Measurements from ENCODE around the gene CORO2A.

Gene CORO2A

DNA sequence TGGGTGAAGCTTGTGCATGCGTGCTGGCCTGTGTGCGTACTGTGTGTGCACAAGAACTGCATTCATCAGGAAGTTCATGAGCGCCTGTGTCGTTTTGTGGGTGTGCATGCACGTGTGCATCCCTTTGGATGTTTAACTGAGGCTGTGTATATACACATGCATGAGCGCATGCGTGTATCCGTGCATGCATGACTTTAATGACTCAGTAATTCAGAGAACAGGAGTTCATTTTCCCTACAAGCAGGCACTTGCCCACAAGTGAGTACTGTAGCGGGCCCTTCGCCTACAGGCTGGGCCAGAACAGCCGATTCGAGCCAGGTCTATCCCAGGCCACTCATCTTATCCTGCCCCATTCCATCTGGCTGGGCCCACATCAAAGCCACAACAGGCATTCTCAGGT, 29.8 kb downstream of the CORO2A start:
- DNase-seq, result no peak

DNA sequence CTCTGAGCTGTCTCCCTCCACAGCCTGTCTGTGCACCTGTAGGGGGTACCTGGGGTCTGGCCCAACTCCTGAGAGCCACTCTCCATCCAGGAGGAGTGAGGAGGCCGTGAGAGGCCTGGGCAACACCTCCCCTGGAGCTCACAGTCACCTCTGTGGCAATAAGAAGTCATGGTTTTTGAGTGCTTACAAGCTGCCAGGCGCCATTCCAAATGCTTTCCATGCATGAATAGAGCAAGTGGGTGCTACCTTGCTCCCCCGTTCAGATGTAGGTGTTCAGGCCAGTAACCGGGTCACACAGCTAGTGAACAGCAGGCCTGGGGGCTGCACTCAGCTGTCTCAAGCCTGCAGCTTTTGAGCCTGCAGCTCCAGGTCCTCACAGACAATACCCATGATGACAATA, 30.6 kb downstream of the CORO2A start:
- no peak for DNase-seq

DNA sequence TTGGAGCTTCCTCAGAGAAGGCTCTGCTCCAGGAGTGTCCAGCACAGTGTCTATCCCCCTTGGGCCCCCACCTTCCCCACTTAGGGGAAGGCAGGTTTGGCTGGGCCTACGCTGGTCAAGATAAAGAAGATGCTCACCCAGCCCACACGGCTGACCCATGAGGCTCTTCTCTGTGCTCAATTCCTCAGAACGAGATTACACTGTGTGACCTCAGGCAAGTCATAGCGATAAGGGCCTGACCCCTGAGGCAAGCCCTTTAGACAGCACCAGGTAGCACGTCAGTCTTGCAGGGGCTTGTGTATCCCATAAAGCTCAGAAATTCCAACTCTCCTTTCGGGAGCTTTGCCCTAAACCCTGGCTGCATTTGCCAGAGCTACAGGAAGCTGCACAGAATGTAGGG, 32.6 kb downstream of the CORO2A start:
- no peak for DNase-seq

DNA sequence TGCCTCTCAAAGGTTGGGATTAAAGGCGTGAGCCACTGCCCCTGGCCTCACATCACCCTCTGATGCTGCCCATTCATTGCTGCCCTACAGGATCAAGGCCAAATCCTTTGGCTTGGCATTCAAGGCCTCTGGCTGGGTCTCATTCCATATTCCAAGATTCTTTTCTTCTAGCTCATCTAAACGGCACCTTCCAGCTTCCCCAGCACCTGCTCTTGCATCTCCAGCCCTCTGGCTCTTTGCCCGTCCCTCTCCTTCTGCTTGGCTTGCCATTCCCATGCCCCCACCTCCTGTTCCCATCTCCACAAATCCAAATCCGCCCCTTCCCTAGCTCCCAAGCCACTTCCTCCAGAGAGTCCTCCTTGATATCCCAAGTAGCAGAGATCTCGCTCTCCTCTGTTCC, 33.1 kb downstream of the CORO2A start:
- no peak for DNase-seq

- DNase-seq, result no peak
Observed at GRCh38 chr9:98158071-98158831, 34.2 kb downstream of the CORO2A start.

DNA sequence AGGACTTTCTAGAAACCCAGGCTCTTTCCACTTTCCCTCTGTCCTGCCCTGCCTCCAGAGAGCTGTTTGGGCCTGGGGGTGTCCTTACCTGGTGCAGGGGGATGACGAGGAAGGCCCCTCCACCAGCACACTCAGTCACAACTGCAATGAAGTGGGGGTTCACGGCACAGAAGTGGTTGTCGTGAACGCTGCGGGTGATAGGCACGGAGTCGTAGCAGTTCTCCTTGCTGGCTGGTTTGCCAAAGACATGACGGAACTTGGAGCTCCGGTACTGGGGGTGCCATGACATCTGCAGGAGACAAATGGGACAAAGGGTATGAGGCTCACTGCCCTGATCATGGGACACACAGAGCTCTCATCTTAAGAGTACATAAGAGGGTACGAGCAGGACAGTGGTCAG, 35.1 kb downstream of the CORO2A start:
- DNase-seq, result no peak

DNA sequence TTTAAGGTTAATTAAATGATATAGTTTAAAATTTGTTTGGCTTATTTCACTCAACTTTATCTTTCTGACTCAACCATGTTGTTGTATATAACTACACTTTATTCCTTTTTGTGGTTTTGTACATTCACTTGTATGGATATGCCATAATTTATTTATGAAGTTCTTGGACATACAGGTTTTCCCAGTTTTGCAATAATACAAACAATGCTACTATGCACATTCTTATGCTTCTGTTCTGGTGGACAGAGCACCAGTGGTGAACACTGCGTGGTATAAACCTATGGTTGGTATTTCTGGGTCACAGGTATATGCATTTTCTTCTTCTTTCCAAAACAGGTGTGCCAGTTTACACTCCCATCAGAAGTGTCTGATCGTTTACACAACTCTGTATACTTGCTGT, 37.8 kb downstream of the CORO2A start:
- no peak for DNase-seq

DNA sequence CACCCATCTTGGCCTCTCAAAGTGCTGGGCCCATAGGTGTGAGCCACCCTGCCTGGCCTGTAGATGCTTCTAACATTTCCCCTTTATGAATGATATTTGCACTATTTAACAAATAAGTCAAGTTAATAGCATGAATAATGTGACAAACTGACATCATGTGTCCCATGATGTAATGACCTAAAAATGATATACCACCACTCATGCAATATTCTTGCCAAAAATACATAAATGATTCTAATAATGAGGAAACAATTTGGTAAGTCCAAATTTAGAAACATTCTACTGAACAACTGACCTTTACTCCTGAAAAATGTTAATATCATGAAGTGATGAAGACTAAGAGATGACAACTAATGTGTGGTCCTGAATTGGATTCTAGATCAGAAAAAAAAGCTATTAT, 39.9 kb downstream of the CORO2A start:
- no peak for DNase-seq

- DNase-seq, result no peak
Observed at GRCh38 chr9:98150721-98151120, 41.7 kb downstream of the CORO2A start.

GRCh38 chr9:98150164-98150563, 42.3 kb downstream of the CORO2A start:
- DNase-seq, result no peak

DNA sequence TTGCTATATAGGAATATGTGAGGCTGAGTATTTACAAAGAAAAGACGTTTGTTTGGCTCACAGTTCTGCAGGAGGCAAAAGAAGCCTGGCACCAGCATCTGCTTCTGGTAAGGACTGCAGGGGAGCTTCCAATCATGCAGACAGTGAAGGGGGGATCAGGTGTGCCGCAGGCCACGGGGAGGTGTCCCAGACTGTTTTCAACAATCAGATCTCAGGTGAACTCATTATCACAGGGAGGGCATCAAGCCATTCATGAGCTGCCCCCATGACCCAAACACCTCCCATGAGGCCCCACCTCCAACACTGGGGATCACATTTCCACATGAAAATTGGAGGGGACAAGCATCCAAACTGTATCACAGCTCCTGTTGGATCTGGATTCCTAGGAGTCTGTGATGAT, 43.0 kb downstream of the CORO2A start:
- no peak for DNase-seq

DNA sequence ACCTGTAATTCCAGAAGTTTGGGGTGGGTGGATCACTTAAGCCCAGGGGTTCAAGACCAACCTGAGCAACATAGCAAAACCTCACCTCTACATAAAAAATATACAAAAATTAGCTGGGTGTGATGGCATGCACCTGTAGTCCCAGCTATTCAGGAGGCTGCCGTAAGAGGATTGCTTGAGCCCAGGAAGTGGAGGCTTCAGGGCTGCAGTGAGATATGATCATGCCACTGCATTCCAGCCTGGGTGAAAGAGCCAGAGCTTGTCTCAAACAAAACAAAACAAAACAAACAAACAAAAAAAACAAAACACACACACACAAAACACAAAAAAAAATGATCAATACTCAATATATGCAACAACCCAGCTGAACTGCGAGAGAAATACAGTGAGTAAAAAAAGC, 44.0 kb downstream of the CORO2A start:
- no peak for DNase-seq

GRCh38 chr9:98147582-98147981, 44.9 kb downstream of the CORO2A start:
- no peak for DNase-seq

DNA sequence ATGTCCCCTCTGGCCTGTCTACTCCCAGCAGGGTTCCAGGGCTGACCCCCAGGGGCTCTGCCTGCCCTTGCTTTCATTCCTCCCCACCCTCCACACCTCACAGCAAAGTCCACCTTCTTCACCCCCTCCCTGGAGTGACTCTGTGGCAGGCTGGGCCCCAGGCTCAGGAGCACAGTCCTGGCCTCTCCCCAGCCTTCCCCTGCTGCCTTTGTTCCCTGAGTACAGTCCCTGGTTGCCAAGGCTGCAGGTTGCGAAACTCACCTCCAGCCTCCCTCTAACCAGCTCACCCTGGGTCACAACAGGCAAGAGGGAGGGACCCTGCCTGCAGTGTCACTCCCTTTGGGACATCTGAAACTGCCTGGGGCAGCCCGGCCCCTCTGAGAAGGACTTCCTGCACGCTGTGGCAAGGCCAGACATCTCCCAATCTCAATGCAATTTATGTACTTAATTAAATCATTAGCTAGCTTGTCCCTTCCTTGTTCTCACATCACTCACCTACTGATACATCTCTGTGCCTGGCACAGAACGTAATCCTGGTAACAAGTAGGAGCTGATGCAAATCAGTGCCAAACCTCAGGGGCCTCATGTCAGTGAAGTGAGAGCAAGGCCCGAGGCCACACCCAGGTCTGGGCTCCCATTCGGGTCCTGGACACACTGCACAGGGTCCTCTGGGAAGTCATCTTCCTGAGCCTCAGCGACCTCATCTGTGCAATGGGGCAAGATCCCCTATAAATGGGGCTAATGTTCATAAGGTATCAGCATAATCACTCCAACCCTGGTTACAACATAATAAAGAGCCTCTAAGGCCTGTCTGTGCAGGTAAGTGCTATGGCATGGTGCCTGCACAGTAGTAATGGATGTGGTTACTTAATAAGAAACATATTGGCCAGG, 46.1 kb downstream of the CORO2A start:
- DNase-seq, result no peak

GRCh38 chr9:98144631-98145030, 47.8 kb downstream of the CORO2A start:
- DNase-seq, result no peak

GRCh38 chr9:98144076-98144475, 48.4 kb downstream of the CORO2A start:
- no peak for DNase-seq

DNA sequence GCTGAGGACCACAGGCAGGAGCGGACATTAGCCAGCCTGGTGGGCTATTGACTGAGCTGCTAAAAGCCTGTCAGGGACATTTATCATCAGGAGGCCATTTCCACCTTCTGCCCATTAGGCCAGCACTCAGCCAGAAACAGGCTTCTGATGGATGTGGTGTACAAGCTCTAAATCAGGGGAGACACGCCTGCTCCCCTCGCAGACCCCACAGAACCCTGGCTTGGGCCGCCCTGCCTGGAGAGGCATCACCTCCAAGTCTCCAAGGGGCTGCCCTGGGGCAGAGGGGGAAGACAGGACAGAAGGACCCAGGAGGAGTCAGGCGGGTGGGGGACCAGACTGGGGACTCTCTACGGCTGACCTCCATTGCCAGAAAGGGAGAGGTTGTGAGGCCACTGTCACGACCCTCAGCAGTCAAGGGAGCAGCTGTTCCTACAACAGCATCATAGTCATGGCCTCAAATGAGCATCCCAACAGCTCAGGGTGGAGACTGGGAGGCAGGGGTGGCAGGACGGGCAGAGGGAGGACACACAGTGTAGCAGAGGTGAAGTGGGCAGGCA, 49.4 kb downstream of the CORO2A start:
- DNase-seq, result no peak

DNA sequence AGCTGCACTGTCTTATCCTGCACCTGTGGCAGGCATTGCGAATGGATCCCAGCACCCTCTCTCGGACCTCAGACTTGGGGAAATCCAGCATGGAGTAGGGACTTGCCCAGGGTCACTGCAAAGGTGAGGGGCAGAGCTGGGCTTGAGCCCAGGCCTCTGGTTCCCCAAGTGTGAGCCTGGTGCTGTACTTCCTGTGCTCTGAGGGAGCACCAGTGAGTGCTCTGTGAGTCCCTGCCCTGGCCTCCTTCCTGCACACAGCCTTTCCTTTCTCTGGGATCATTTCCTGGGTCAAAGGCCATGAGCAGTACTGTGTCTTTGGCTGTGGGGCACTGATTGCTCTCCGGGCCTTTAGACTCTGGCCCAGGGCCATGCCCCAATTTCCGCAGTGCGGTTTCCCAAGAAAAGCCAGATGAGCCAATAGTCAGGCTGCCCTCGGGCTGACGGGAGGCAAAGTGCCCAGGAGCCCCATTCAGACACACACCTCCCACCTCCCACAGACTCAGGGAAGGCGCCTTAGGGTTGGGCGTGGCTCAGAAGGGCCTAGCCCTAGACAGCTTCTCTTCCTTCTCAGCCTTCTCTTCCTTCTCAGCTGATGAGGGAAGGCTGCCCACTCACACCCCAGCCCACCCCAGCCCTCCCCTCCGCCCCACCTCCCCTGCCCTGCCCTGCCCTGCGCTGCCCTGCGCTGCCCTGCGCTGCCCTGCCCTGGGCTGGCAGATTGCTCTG, 50.1 kb downstream of the CORO2A start:
- no peak for DNase-seq

- no peak for DNase-seq
Observed at GRCh38 chr9:98140503-98140902, 51.9 kb downstream of the CORO2A start.

DNA sequence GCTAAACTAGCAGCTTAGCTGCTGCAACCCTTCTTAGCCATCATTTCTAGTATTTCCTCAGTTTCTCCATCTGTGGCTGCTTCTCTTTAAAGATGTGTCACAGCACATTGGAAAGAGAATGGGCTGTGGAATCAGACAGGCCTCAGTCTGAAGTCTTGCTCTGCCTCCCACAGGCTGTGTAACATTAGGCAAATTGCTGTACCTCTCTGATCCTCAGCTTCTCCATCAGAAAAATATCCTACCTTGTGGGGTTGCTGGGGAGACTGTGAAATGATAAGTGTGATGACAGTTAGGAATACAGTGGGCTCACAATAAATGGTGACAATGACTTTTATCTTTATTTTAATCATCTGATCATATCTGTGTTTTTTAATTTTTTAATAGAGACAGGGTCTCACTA, 55.9 kb downstream of the CORO2A start:
- DNase-seq, result no peak

DNA sequence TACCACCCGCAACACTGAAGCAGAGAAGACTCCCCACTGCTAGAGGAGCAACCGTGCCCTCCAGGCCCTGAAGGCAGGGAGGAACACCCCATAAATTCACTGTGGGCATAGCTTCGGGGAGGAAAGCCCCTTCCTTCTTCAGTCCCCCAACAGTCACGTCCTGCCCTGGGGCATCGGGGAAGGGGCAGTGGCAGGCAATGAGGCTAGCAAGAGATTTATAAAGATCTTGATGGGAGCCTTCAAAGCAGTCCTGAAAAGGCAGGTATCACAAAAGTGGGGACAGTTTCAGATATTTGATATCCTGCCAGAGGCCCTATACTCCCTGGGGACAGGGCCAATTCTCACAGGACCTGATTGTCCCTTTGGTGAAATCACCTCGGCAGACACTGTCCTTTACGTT, 56.5 kb downstream of the CORO2A start:
- DNase-seq, result no peak

- DNase-seq, result no peak
Observed at GRCh38 chr9:98135558-98135934, 56.9 kb downstream of the CORO2A start.
